KMS-11 (cell line): ENCODE data around the gene PLA2G4E.

ENCODE experiments used
- H2AFZ ChIP-seq: fragments of 200-600 bp; sonication (generic); 2 replicates; pipeline ENCODE4 v1.6.1; 2016; ENCODE audit warnings: antibody characterized with exemption, mixed run types, low read depth
- H3K27ac ChIP-seq: fragments of 200-600 bp; sonication (generic); 2 replicates; pipeline ENCODE4 v1.6.1; 2016; ENCODE audit warnings: mild to moderate bottlenecking, mixed run types
- H3K27me3 ChIP-seq: fragments of 200-600 bp; sonication (generic); 2 replicates; pipeline ENCODE4 v1.6.1; 2017; ENCODE audit warnings: mild to moderate bottlenecking, low read depth, mixed run types, moderate library complexity; ENCODE audit not compliant: insufficient read depth
- H3K36me3 ChIP-seq: fragments of 200-600 bp; sonication (generic); 2 replicates; pipeline ENCODE4 v1.6.1; 2017; ENCODE audit warnings: mild to moderate bottlenecking, mixed run types; ENCODE audit not compliant: insufficient read depth
- H3K4me1 ChIP-seq: fragments of 200-600 bp; sonication (generic); 2 replicates; pipeline ENCODE4 v1.6.1; 2016; ENCODE audit warnings: mild to moderate bottlenecking, low read depth, mixed run types; ENCODE audit not compliant: poor library complexity, severe bottlenecking
- H3K4me2 ChIP-seq: fragments of 200-600 bp; sonication (generic); 2 replicates; pipeline ENCODE4 v1.7.0; 2016; ENCODE audit warnings: mild to moderate bottlenecking, mixed run types
- H3K4me3 ChIP-seq: fragments of 200-600 bp; sonication (generic); IDR thresholded peaks from 2 replicates; pipeline ENCODE4 v1.6.1; 2017; ENCODE audit warnings: low read depth, low read length, mixed read lengths; ENCODE audit not compliant: insufficient read depth
- H3K79me2 ChIP-seq: fragments of 200-600 bp; sonication (generic); 2 replicates; pipeline ENCODE4 v1.6.1; 2016; ENCODE audit warnings: low read depth, mixed run types; ENCODE audit not compliant: insufficient read depth
- H3K9ac ChIP-seq: fragments of 200-600 bp; sonication (generic); 2 replicates; pipeline ENCODE4 v1.6.1; 2016; ENCODE audit warnings: mild to moderate bottlenecking, mixed run types
- H4K20me1 ChIP-seq: fragments of 200-600 bp; sonication (generic); 2 replicates; pipeline ENCODE4 v1.6.1; 2016; ENCODE audit warnings: mild to moderate bottlenecking, mixed run types; ENCODE audit not compliant: insufficient read depth
- TF ChIP-seq, protein P1 (sequence below): fragments of 200-600 bp; sonication (generic); conservative IDR thresholded peaks from 2 replicates; pipeline ENCODE4 v1.6.1; 2017; ENCODE audit warnings: low read depth, mild to moderate bottlenecking, antibody characterized with exemption, low read length, moderate library complexity, mixed read lengths

Gene PLA2G4E

DNA sequence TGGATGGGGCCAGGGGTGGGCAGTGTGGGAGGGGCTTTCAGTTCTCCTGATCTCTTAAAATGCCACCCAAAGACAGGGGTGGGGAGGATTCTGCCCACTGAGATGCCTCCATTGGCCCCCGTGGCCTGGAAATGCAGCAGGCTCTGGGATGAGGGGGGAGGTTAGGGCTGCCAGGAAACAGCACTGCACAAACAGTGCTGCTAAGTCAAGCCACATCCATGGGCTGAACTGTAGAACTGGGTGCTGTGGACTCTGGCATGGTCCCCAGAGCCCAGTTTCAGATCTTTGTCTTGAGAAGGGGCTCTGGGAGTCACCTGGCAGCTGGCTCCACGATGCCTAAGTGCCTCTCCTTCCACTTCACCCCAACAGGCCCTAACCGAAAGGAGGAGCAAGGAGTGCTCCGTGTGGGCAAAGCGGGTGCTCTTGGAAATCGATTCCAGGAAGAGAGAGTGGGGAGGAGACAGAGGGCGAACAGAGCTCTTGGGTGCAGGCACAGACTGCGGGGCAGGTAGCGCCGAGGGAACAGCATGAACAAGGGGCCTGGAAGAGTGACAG, 7.8 kb downstream of the PLA2G4E start:
- Histone ChIP-seq H3K79me2 (no peaks in the 10 kb centered on the region), H3K36me3 (no peaks in the 10 kb centered on the region), H3K4me1 (peaks cover 15% of the 10 kb centered on the region), H3K27me3 (no peaks in the 10 kb centered on the region), H3K9ac (no peak overlapping the region), H3K4me3 (no peak overlapping the region), H4K20me1 (no peaks in the 10 kb centered on the region), H3K4me2 (no peak overlapping the region), H2AFZ (no peak overlapping the region), H3K27ac (no peak overlapping the region)
- TF ChIP-seq, protein P1, sequence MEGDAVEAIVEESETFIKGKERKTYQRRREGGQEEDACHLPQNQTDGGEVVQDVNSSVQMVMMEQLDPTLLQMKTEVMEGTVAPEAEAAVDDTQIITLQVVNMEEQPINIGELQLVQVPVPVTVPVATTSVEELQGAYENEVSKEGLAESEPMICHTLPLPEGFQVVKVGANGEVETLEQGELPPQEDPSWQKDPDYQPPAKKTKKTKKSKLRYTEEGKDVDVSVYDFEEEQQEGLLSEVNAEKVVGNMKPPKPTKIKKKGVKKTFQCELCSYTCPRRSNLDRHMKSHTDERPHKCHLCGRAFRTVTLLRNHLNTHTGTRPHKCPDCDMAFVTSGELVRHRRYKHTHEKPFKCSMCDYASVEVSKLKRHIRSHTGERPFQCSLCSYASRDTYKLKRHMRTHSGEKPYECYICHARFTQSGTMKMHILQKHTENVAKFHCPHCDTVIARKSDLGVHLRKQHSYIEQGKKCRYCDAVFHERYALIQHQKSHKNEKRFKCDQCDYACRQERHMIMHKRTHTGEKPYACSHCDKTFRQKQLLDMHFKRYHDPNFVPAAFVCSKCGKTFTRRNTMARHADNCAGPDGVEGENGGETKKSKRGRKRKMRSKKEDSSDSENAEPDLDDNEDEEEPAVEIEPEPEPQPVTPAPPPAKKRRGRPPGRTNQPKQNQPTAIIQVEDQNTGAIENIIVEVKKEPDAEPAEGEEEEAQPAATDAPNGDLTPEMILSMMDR = no peak

DNA sequence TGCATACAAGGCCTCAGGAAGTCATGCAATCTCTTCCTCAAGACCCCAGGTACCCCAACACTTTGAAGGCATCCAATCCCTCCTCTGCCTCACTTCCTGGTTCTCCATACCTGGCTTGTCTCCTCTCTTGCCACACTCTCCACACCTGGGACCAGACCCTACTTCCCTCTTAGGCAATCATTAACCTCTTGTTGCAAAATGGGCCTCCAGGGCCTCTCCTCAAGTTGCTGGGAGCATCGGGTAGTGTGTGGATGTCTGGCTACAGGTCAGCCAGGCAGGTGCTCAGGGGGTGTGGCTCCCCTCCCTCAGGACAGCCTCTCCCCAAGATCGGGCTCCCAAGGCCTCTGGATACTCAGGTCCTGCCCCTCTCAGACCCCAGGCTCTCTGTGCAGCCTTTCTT, 8.6 kb downstream of the PLA2G4E start:
- Histone ChIP-seq H3K9ac (no peak overlapping the region), H4K20me1 (no peaks in the 10 kb centered on the region), H3K36me3 (no peaks in the 10 kb centered on the region), H3K27ac (no peak overlapping the region), H3K27me3 (no peaks in the 10 kb centered on the region), H3K4me3 (no peak overlapping the region), H2AFZ (no peak overlapping the region), H3K4me1 (peaks cover 15% of the 10 kb centered on the region), H3K79me2 (no peaks in the 10 kb centered on the region), H3K4me2 (no peak overlapping the region)
- TF ChIP-seq, protein P1 = no peak

DNA sequence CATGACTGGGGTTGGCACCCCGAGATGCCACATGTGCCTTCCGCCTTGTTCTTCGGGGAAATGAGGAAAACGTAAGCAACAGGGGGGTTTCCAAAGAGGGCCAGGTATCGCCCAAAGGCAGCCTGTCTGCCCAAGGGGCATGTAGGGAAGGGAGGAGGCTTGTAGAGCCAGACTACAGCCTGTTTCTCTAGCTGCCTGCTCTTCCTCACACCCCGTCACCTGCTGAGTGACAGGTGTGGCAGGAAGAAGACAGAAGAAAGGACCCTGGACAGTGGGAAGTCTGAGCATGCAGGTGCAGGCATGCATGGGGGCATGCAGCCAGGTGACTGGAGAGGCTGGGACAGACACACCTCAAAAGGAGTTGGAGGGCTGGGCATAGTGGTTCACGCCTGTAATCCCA, 9.8 kb downstream of the PLA2G4E start:
- TF ChIP-seq, protein P1 = no peak
- Histone ChIP-seq H3K4me1 (peaks cover 15% of the 10 kb centered on the region), H3K36me3 (no peaks in the 10 kb centered on the region), H3K27me3 (no peaks in the 10 kb centered on the region), H2AFZ (no peak overlapping the region), H4K20me1 (no peaks in the 10 kb centered on the region), H3K4me3 (no peak overlapping the region), H3K79me2 (no peaks in the 10 kb centered on the region), H3K4me2 (peak overlapping the region; percentile 10; the same call in 1 of the 2 replicates), H3K9ac (no peak overlapping the region), H3K27ac (no peak overlapping the region)

DNA sequence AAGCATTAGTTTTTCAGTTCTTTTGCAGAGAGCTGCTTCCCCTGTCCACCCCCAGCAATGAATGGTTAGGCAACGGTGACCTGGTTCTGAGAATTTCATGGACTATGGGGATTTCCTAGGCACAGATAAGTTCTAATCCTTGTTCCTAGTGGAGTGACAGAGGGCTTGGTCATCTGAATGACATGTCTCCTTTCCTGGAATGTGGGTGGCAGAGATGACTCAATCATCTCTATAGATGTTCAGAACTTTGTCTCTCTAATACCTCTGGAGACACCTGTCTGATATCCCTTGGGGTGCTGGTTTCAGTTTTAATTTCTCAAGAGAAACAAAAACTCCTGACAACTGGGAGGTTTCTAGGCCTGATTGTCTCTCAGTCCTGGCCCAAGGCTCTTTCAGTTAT, 10.4 kb downstream of the PLA2G4E start:
- peak overlapping the region; percentile 10; the same call in 1 of the 2 replicates for H3K4me2 ChIP-seq
- H2AFZ ChIP-seq = no peak overlapping the region; the same call in 1 of the 2 replicates
- no peaks in the 10 kb centered on the region for H4K20me1 ChIP-seq

More for the DNA sequence above, 10.4 kb downstream of the PLA2G4E start:
- Histone ChIP-seq H3K9ac (no peak overlapping the region), H3K36me3 (no peaks in the 10 kb centered on the region), H3K4me1 (peaks cover 15% of the 10 kb centered on the region), H3K79me2 (no peaks in the 10 kb centered on the region), H3K4me3 (no peak overlapping the region), H3K27ac (no peak overlapping the region), H3K27me3 (no peaks in the 10 kb centered on the region)
- TF ChIP-seq, protein P1 = no peak
